A673 (cell line): ENCODE data around the gene CFL2.

Source experiments
- CTCF ChIP-seq: fragments of 300-800, 200-600 bp; sonication (generic); conservative IDR thresholded peaks from 2 replicates; pipeline ENCODE4 v1.5.1; 2017; ENCODE audit warnings: low read depth, mild to moderate bottlenecking, antibody characterized with exemption, low read length, moderate library complexity, mixed read lengths
- EZH2 ChIP-seq: fragments of 200-600 bp; sonication (generic); IDR thresholded peaks from 2 replicates; pipeline ENCODE4 v1.6.1; 2017; ENCODE audit warnings: borderline replicate concordance, low read depth, mild to moderate bottlenecking, mixed read lengths, antibody characterized with exemption, low read length; ENCODE audit not compliant: poor library complexity, severe bottlenecking

- no peak for TF ChIP-seq CTCF
- no peak for TF ChIP-seq EZH2
Observed at GRCh38 chr14:34667007-34667406, 47.4 kb downstream of the CFL2 start.
